Measurements from ENCODE around the gene FOXB2.
"Not testable (repeated sequence)": the region's sequence is repeated elsewhere in the genome, so short reads cannot be mapped to it uniquely, and the experiment has no call there.

FOXB2 gene

GRCh38 chr9:77019236-77019925 is at the start of gene FOXB2:
Gene FOXB2 (plus strand): TSS chr9:77019655. CDS start chr9:77019655, 0 bp downstream.
- DNase-seq = no peak

DNA sequence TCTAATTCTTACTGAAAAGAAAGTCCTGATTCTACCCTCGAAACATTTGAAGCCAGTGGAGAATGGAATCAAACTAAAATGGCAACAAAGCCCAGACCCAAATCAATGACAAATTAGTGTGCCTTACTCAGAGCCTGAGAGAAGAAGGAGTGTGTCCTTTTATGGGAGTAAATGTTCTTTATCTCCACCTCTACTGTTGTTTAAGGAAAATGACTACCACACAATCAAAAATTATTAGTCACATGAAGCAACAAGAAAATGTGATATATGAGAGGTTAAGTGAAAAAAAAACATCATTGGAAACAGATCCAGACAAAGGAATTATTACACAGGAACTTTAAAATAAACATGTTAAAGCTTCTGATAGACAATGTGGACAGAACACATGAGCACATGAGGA is 49.7 kb upstream of the FOXB2 start:
- no peak for DNase-seq

DNA sequence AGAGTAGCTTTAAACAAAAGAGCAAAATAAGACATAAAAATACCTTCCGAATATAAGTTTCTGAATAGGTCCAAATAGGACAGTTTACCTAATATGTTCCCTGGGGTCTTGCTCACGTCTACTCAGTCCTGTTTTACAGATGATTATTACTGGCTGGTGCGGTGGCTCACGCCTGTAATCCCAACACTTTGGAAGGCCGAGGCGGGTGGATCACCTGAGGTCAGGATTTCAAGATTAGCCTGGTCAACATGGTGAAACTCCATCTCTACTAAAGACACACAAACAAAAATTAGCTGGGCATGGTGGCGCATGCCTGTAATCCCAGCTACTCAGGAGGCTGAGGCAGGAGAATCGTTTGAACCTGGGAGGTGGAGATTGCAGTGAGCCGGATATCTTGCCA is 40.6 kb upstream of the FOXB2 start:
- DNase-seq = not testable (repeated sequence)

- DNase-seq = no peak
Observed at GRCh38 chr9:76980566-76980965, 38.9 kb upstream of the FOXB2 start.

DNA sequence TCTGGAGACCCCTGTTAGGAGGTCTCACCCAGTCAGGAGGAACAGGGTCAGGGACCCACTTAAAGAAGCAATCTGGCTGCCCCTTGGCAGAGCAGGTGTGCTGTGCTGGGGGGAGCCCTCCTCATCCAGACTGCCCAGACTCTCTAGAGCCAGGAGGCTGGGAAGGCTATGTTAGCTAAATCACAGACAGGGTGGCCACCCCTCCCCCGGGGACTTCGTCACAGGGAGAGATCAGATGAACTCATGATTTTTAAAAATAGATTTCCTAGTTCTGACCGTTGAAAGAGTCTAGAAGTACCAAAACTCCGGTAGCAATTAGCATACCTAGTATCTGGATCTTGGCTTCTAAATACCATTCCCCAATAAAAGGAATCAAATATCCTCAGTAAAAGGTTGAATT is 35.0 kb upstream of the FOXB2 start:
- DNase-seq = no peak

DNA sequence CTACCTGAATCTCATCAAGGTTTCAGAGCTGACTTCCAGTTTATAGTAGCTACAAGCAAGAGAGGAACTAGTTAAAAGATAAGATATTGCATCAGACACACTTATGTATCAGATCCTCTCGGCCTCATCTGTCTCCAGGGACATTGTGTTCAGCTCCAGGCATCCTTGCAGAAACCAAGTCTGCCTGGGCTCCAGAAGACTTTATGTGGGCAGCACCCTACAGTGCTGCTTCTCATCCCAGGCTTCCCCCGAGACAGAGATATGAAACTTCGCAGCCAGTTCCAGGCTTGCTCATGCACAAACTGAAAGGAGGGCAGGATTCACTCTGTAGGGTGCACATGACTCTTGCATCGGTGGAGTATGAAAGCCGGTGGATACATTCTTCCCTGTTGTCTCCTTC is 33.9 kb upstream of the FOXB2 start:
- DNase-seq = no peak

DNA sequence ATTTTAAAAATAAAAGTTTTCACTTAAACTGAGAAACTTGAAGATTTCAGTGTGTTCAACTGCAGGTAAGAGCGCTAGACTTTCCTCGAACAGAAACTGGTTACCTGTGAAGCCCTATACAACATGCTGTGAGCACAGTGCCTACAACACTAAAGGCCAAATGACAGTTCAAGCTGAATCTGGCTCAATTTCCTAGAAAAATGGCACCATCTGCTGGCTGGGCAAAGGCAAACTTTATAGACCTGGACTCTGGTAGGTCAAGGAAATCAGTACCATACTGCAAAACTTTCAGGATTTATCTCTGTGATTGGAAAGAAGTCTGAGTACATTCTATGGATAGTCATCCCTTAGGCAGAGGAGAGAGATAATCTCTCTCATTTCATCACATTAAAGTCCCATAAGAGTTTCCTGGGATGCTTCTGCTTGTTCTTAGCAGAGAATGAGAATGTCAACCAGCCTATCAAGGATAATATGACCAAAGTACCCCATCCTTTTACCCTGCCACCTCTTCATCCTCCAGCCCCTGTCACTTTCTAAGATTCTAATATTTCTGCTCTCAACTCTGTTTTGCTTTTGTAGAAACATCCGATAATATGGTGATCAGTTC is 31.8 kb upstream of the FOXB2 start:
- DNase-seq = peak; percentile 76

GRCh38 chr9:76988941-76989340 is 30.5 kb upstream of the FOXB2 start:
- DNase-seq = no peak

DNA sequence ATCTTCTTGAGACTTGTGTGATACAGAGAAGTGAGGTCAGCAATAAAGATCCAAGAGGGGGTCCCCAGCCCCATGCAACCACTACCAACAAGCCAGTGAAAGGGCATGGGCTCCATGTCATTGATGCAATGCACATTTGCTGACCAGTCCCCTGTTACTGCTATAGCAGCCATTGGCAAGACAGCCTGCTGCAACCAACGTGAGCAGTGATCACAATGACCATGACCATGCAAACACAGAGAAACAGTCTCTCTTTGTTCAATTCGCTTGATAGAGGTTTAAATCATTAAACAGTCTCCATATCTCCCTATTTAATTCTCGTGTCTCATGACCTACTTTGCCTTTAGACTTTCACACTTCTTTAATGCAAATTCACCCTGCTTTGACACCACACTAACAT is 30.0 kb upstream of the FOXB2 start:
- no peak for DNase-seq

GRCh38 chr9:76996700-76997099 is 22.8 kb upstream of the FOXB2 start:
- peak; percentile 18 for DNase-seq

GRCh38 chr9:76999261-76999660 is 20.2 kb upstream of the FOXB2 start:
- DNase-seq = no peak

- DNase-seq = no peak
Observed at GRCh38 chr9:77000330-77000729, 19.1 kb upstream of the FOXB2 start.

DNA sequence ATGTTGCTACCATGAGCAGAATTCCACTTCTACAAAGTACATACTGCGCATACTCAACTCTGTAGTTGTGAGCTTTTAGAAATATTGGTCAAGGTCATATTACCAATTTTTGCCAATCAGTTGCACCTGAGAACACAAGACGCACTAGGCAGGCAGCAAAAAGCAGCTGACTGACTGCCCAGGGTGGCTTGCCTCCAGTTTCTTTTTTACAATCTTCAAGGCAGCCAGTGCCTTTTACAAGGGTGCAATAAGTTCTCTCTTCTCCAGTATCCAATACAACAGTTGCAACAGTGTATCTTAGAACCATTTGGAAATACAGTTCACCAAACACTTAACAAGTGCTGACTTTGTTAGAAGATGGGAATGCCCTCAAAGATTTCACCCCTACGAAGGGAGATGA is 16.1 kb upstream of the FOXB2 start:
- no peak for DNase-seq

GRCh38 chr9:77005216-77005615 is 14.2 kb upstream of the FOXB2 start:
- DNase-seq = no peak

DNA sequence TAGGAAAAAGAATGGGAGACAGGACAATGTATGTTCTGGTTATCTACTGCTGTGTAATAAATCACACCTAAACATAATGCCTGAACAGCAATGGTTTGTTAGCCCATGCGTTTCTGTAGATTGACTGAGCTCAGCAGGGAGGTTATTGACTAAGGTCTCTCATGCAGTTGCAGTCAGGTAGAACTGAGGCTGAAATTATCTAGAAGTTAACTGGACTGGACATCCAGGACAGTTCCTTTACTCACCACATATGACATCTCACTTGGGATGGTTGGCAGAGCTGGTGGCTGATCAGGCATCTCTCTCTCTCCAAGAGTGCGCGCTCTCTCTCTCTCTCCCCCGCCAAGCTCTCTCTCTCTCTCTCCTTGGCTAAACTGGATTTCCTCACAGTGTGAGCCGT is 8.9 kb upstream of the FOXB2 start:
- peak; percentile 68 for DNase-seq

GRCh38 chr9:77011973-77012821 is 7.3 kb upstream of the FOXB2 start:
- no peak for DNase-seq

DNA sequence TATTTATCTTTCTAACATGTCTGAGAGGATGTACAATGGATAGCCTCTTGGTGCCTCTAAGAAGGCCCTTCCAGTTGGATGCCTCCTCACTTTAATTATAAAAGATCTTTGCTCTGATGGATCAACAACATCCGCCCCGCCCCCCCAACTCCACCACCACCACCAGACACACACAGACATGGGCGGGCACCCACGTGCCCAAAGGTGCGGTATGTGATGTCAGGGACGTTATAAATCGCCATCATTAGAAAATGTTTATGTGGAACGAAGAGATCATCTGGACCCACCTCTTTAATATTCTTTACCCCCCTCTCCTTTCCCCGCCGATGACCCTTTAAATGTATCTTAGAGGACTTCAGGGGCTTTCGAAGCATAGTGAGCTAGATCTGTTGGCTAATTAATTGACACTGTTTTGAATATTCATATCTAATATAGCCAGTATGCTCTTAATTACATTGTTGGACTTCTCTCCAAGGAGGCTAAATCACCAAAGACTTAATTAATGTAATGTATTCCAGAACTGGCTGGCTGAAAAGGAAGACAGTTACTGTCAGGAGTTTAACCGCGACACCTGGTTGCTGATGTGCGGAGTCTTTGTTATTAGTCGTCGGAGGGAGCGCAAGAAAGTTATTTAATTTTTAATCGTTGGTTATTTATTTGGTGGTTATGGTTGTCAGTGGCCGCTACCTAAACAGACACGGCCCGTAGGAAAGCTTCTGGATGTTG is 6.1 kb upstream of the FOXB2 start:
- no peak for DNase-seq

- DNase-seq = no peak
Observed at GRCh38 chr9:77013932-77014596, 5.4 kb upstream of the FOXB2 start.

GRCh38 chr9:77014597-77015263 is 4.7 kb upstream of the FOXB2 start:
- no peak for DNase-seq

GRCh38 chr9:77015327-77016048 is 4.0 kb upstream of the FOXB2 start:
- peak; percentile 82 for DNase-seq

DNA sequence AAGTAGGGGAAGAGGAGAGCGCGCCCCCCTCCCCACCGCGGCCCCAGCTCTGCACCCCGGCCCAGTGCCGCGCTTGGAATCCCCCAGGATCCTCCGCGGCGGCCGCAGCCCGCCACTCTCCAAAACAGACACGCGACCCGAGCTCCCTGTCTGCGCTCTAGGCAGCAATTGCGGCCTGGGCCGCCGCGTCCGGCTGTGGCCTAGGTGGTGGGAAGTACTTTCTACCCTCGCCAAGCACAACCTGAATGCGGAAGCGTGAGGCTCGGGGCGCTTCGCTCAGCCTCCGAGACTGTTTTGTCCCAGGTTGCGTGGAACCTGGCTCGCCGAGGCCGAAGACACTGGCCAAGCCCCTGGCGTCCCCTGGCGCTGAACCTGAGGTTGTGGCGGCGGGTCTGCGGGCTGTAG is 3.3 kb upstream of the FOXB2 start:
- DNase-seq = no peak

Measured in NCI-H146 (cell line).